KMS-11 (cell line): Measurements from ENCODE around the gene RSAD2.

ENCODE experiments used
- H2AFZ ChIP-seq: fragments of 200-600 bp; sonication (generic); 2 replicates; pipeline ENCODE4 v1.6.1; 2016; ENCODE audit warnings: antibody characterized with exemption, mixed run types, low read depth
- H3K27ac ChIP-seq: fragments of 200-600 bp; sonication (generic); 2 replicates; pipeline ENCODE4 v1.6.1; 2016; ENCODE audit warnings: mild to moderate bottlenecking, mixed run types
- H3K27me3 ChIP-seq: fragments of 200-600 bp; sonication (generic); 2 replicates; pipeline ENCODE4 v1.6.1; 2017; ENCODE audit warnings: mild to moderate bottlenecking, low read depth, mixed run types, moderate library complexity; ENCODE audit not compliant: insufficient read depth
- H3K36me3 ChIP-seq: fragments of 200-600 bp; sonication (generic); 2 replicates; pipeline ENCODE4 v1.6.1; 2017; ENCODE audit warnings: mild to moderate bottlenecking, mixed run types; ENCODE audit not compliant: insufficient read depth
- H3K4me1 ChIP-seq: fragments of 200-600 bp; sonication (generic); 2 replicates; pipeline ENCODE4 v1.6.1; 2016; ENCODE audit warnings: mild to moderate bottlenecking, low read depth, mixed run types; ENCODE audit not compliant: poor library complexity, severe bottlenecking
- H3K4me2 ChIP-seq: fragments of 200-600 bp; sonication (generic); 2 replicates; pipeline ENCODE4 v1.7.0; 2016; ENCODE audit warnings: mild to moderate bottlenecking, mixed run types
- H3K4me3 ChIP-seq: fragments of 200-600 bp; sonication (generic); IDR thresholded peaks from 2 replicates; pipeline ENCODE4 v1.6.1; 2017; ENCODE audit warnings: low read depth, low read length, mixed read lengths; ENCODE audit not compliant: insufficient read depth
- H3K79me2 ChIP-seq: fragments of 200-600 bp; sonication (generic); 2 replicates; pipeline ENCODE4 v1.6.1; 2016; ENCODE audit warnings: low read depth, mixed run types; ENCODE audit not compliant: insufficient read depth
- H3K9ac ChIP-seq: fragments of 200-600 bp; sonication (generic); 2 replicates; pipeline ENCODE4 v1.6.1; 2016; ENCODE audit warnings: mild to moderate bottlenecking, mixed run types
- H4K20me1 ChIP-seq: fragments of 200-600 bp; sonication (generic); 2 replicates; pipeline ENCODE4 v1.6.1; 2016; ENCODE audit warnings: mild to moderate bottlenecking, mixed run types; ENCODE audit not compliant: insufficient read depth
- CTCF ChIP-seq: fragments of 200-600 bp; sonication (generic); conservative IDR thresholded peaks from 2 replicates; pipeline ENCODE4 v1.6.1; 2017; ENCODE audit warnings: low read depth, mild to moderate bottlenecking, antibody characterized with exemption, low read length, moderate library complexity, mixed read lengths

RSAD2 gene

GRCh38 chr2:6945821-6946220 is 68.2 kb downstream of the RSAD2 start:
- no peak for TF ChIP-seq CTCF
- peak overlapping the region; percentile 65 for H3K27ac ChIP-seq
- no peaks in the 10 kb centered on the region for H3K36me3 ChIP-seq
- peak overlapping the region; percentile 69 for H3K4me2 ChIP-seq
- no peak overlapping the region; the same call in 1 of the 2 replicates for H3K9ac ChIP-seq
- H2AFZ ChIP-seq: peak overlapping the region; percentile 50; the same call in 1 of the 2 replicates
- H3K4me3 ChIP-seq: no peak overlapping the region
- no peaks in the 10 kb centered on the region for H3K79me2 ChIP-seq
- no peaks in the 10 kb centered on the region for H3K27me3 ChIP-seq
- H4K20me1 ChIP-seq: no peaks in the 10 kb centered on the region
- peaks cover 46% of the 10 kb centered on the region for H3K4me1 ChIP-seq

GRCh38 chr2:6946722-6947121 is 69.1 kb downstream of the RSAD2 start:
- Histone ChIP-seq H3K36me3 (no peaks in the 10 kb centered on the region), H3K27ac (no peak overlapping the region), H3K4me2 (peak overlapping the region; percentile 30), H2AFZ (no peak overlapping the region), H3K9ac (no peak overlapping the region), H3K4me3 (no peak overlapping the region), H3K4me1 (peaks cover 48% of the 10 kb centered on the region), H3K79me2 (no peaks in the 10 kb centered on the region), H3K27me3 (no peaks in the 10 kb centered on the region), H4K20me1 (no peaks in the 10 kb centered on the region)
- no peak for TF ChIP-seq CTCF
